ENCODE data around the gene RBFA. TPM values are rescaled to one million over a fixed set of nuclear protein-coding genes. Genes with fewer than 3 reads are reported as not detected.
A peak's percentile ranks its signal among the peaks of the same experiment; 100 is the strongest.

RBFA gene
- total RNA-seq, 1 donor from 2014 or later, result 26.2 TPM

GRCh38 chr18:80070825-80071224, 36.6 kb downstream of the RBFA start:
- H3K9me3 Mint-ChIP-seq (ENCODE audit: unreplicated experiment), result no peaks in the 10 kb centered on the region
- H3K36me3 Mint-ChIP-seq (ENCODE audit: unreplicated experiment), result no peaks in the 10 kb centered on the region
- H3K27me3 Mint-ChIP-seq (ENCODE audit: unreplicated experiment), result no peaks in the 10 kb centered on the region
- DNase-seq (ENCODE audit: extremely low spot score, unreplicated experiment), result peak; percentile 44
- H3K4me1 Mint-ChIP-seq (ENCODE audit: unreplicated experiment), result peaks cover 30% of the 10 kb centered on the region
- no peak overlapping the region for H3K27ac Mint-ChIP-seq (ENCODE audit: unreplicated experiment)
- H3K4me3 Mint-ChIP-seq (ENCODE audit: unreplicated experiment), result no peak overlapping the region
- TF ChIP-seq CTCF (IDR thresholded peaks at IDR 0.05), result no peak

- DNase-seq (ENCODE audit: extremely low spot score, unreplicated experiment), result peak; percentile 65
- H3K27me3 Mint-ChIP-seq (ENCODE audit: unreplicated experiment), result no peaks in the 10 kb centered on the region
- no peak overlapping the region for H3K27ac Mint-ChIP-seq (ENCODE audit: unreplicated experiment)
- no peak for TF ChIP-seq CTCF (IDR thresholded peaks at IDR 0.05)
- H3K4me3 Mint-ChIP-seq (ENCODE audit: unreplicated experiment), result no peak overlapping the region
- peaks cover 10% of the 10 kb centered on the region for H3K4me1 Mint-ChIP-seq (ENCODE audit: unreplicated experiment)
- H3K36me3 Mint-ChIP-seq (ENCODE audit: unreplicated experiment), result no peaks in the 10 kb centered on the region
- H3K9me3 Mint-ChIP-seq (ENCODE audit: unreplicated experiment), result no peaks in the 10 kb centered on the region
Observed at GRCh38 chr18:80074183-80074582, 39.9 kb downstream of the RBFA start.

- TF ChIP-seq CTCF (IDR thresholded peaks at IDR 0.05), result no peak
- Mint-ChIP-seq H3K4me3 (ENCODE audit: unreplicated experiment) (no peak overlapping the region), H3K9me3 (ENCODE audit: unreplicated experiment) (no peaks in the 10 kb centered on the region), H3K4me1 (ENCODE audit: unreplicated experiment) (peaks cover 5% of the 10 kb centered on the region), H3K36me3 (ENCODE audit: unreplicated experiment) (no peaks in the 10 kb centered on the region), H3K27ac (ENCODE audit: unreplicated experiment) (no peak overlapping the region), H3K27me3 (ENCODE audit: unreplicated experiment) (no peaks in the 10 kb centered on the region)
- peak; percentile 40 for DNase-seq (ENCODE audit: extremely low spot score, unreplicated experiment)
Observed at GRCh38 chr18:80074697-80075096, 40.5 kb downstream of the RBFA start.

- no peaks in the 10 kb centered on the region for H3K9me3 Mint-ChIP-seq (ENCODE audit: unreplicated experiment)
- H3K27ac Mint-ChIP-seq (ENCODE audit: unreplicated experiment), result no peak overlapping the region
- TF ChIP-seq CTCF (IDR thresholded peaks at IDR 0.05), result no peak
- H3K36me3 Mint-ChIP-seq (ENCODE audit: unreplicated experiment), result no peaks in the 10 kb centered on the region
- peaks cover 3% of the 10 kb centered on the region for H3K27me3 Mint-ChIP-seq (ENCODE audit: unreplicated experiment)
- DNase-seq (ENCODE audit: extremely low spot score, unreplicated experiment), result peak; percentile 56
- H3K4me1 Mint-ChIP-seq (ENCODE audit: unreplicated experiment), result no peaks in the 10 kb centered on the region
- H3K4me3 Mint-ChIP-seq (ENCODE audit: unreplicated experiment), result no peak overlapping the region
Observed at GRCh38 chr18:80075940-80076339, 41.7 kb downstream of the RBFA start.

GRCh38 chr18:80076379-80076778, 42.1 kb downstream of the RBFA start:
- Mint-ChIP-seq H3K4me3 (ENCODE audit: unreplicated experiment) (no peak overlapping the region), H3K27me3 (ENCODE audit: unreplicated experiment) (peaks cover 3% of the 10 kb centered on the region), H3K36me3 (ENCODE audit: unreplicated experiment) (no peaks in the 10 kb centered on the region), H3K9me3 (ENCODE audit: unreplicated experiment) (no peaks in the 10 kb centered on the region), H3K27ac (ENCODE audit: unreplicated experiment) (no peak overlapping the region), H3K4me1 (ENCODE audit: unreplicated experiment) (no peaks in the 10 kb centered on the region)
- TF ChIP-seq CTCF (IDR thresholded peaks at IDR 0.05), result no peak
- DNase-seq (ENCODE audit: extremely low spot score, unreplicated experiment), result peak; percentile 54
